Fibroblast of villous mesenchyme (primary cell): ENCODE measurements around the gene NYNRIN. TPM values are rescaled to one million over a fixed set of nuclear protein-coding genes. Genes with fewer than 3 reads are reported as not detected.
A peak's percentile ranks its signal among the peaks of the same experiment; 100 is the strongest.

Experiments used
- DNase-seq: peaks from one replicate; pipeline ENCODE4 v3.0.0-alpha.2; 2010; ENCODE audit warnings: low read depth
- H3K4me3 ChIP-seq: 2 replicates; pipeline ENCODE4 v1.5.1; 2011; ENCODE audit warnings: low read depth, mild to moderate bottlenecking, low read length
- total RNA-seq: library from RNA; depleted of rRNA; stranded (reverse); fragments of >200 nt; gene quantifications from 2 replicates; pipeline ENCODE4 v1.2.3, GENCODE V29; 2012
- TF ChIP-seq, protein P1 (sequence below): IDR thresholded peaks from 2 replicates; pipeline ENCODE4 v1.5.1; 2012; ENCODE audit warnings: low read depth, mild to moderate bottlenecking, low read length; ENCODE audit not compliant: insufficient read depth

The NYNRIN gene
- total RNA-seq, 1 donor: 15.5 TPM

DNA sequence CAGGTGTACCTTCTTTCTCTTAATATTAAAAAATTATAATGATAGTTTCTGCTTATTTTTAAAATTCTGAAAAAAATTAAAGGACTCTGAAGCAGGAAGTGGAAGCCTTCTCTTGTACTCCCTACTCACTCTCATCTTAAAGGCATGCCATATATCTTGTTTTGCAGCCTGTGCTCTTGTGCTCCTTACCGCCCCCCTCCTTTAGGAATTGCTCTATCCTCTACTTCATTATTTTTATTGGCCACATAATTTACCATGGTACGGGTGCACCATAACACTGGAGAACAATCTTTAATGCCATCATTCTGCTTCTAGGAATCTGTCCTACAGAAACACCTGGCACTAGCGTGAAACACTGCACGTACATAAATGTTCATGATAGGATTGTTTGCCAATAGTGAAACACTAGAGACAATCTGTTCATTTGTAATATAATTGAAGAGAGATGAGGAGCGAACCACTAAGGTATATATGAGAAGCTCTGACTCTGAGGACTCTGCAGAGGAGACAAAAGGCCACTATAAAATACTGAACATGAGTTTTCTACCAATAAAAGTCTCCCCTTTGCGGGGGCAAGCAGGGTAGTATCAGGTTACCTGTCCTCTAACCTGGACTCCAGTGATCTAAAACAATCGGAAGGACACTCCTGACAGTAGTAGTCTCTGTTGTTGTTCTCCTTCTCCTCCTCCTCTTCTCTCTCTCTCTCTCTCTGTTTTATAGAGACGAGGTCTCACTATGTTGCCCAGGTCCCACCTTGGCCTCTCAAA, 6.3 kb upstream of the NYNRIN start:
- TF ChIP-seq, protein P1, sequence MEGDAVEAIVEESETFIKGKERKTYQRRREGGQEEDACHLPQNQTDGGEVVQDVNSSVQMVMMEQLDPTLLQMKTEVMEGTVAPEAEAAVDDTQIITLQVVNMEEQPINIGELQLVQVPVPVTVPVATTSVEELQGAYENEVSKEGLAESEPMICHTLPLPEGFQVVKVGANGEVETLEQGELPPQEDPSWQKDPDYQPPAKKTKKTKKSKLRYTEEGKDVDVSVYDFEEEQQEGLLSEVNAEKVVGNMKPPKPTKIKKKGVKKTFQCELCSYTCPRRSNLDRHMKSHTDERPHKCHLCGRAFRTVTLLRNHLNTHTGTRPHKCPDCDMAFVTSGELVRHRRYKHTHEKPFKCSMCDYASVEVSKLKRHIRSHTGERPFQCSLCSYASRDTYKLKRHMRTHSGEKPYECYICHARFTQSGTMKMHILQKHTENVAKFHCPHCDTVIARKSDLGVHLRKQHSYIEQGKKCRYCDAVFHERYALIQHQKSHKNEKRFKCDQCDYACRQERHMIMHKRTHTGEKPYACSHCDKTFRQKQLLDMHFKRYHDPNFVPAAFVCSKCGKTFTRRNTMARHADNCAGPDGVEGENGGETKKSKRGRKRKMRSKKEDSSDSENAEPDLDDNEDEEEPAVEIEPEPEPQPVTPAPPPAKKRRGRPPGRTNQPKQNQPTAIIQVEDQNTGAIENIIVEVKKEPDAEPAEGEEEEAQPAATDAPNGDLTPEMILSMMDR: no peak
- H3K4me3 ChIP-seq: peak overlapping the region; percentile 43
- DNase-seq: peak; percentile 43

DNA sequence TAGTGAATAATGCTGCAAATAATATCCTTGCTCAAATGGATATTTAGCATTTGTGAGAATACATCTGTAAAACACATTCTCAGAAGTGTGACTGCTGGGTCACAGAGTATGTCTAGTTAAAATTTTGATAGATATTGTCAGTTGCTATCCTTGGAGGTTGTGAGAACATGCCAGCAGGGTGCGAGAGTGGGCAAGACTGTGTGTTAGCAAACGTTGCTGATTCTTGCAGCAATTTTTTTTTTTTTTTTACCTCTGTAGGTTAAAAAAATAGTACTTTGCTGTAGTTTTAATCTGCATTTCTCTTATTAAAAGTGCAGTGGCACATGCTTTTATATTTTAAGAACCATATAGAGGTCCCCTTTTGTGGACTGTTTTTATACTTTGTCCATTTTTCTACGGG, 4.5 kb upstream of the NYNRIN start:
- no peak overlapping the region for H3K4me3 ChIP-seq
- TF ChIP-seq, protein P1: no peak
- no peak for DNase-seq

DNA sequence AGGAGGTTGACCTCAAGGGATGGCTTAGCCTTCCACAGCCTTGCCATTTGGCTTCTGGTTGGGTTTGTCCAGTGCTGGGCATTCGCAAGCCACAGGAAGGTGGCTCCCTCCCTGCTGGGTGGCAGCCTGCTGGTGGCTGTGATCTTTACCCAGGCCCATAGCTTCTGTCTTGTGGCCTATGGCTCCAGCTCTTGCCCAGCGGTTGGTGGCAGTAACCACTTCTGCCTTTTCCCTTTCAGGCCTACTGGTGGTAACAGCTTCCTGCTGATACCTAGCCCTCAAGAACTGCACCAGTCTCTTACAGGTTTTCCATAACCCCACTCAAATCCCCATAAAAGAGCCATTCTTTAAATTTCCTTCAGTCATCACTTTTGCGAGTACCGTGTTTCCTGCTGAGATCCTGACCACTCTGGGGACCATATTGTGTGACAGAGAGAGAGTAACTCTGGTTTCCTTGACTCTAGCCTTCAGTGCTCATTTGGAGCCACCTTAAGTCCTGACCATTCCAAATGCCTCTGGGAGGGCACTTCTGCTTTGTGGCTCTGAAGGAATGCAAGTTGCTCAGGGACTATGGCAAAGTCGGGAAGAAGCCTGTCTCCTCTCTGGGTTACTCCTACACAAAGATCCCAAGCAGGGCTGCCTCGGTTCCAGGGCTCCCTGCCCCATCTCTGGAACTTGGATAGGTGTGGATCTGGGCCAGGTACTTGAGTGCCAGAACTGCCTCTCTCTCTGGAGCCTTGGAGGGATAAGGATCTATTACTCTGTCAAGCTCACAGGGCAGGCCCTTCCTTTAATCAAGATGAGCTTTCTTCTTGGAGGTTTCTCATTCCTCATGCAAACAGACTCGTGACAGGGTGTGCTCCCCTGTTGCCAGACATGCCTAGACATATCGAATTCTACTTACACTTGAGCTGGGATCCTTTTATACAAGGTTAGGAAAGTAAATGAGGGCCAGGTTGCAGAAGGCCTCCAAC, 2.9 kb upstream of the NYNRIN start:
- DNase-seq: peak; percentile 18
- TF ChIP-seq, protein P1: no peak
- H3K4me3 ChIP-seq: no peak overlapping the region

DNA sequence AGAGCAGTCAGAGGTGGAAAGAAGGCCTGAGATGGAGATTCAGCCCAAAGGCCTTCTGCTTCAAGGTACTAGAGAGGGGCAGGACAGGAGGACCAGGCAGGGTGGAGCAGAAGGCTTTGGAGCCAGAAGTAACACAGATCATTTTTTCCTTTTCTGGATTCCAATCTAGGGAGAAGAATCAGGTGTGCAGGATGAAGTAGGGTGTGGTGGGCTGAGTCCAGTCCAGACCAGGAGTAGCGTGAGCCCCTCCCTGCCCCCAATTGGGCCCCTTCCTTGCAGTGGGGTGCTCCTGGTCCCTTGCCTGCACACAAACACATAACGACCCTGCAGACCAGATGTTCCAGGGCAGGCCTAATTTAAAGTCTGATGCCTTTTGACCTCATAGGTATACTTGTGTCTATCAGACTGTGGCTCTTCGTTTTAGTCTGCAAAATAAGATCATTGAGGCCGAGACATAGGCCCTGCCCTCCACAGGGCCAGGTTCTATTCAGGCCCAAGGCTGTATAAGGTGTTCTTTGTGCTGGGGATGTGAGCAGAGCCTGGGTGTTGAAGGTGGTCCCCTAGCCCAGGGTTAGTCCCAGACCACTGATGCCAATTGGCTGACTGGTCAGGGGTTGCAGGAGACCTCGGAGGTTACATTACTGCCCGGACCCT, 1.0 kb upstream of the NYNRIN start:
- TF ChIP-seq, protein P1: no peak
- no peak for DNase-seq
- no peak overlapping the region for H3K4me3 ChIP-seq

DNA sequence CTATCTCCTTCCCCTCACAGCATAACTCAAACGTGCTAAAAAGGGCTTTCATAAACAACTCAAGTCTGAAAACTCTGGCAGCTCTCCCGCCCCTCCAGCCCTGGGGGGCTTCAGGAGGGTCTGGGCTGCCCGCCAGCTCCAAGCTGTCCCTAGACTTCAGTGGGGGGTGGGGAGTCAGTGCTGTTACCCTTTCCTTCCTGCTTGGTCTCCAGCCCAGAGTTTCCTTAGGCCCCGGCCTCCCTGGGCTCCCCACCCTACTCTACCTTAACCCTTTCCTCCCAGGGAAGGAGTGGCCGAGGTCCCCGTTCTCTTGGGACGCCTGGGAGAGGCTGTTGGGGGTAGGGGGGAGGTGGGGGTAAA, 530 bp upstream of the NYNRIN start:
- TF ChIP-seq, protein P1: no peak
- no peak for DNase-seq
- H3K4me3 ChIP-seq: peak overlapping the region; percentile 68

DNA sequence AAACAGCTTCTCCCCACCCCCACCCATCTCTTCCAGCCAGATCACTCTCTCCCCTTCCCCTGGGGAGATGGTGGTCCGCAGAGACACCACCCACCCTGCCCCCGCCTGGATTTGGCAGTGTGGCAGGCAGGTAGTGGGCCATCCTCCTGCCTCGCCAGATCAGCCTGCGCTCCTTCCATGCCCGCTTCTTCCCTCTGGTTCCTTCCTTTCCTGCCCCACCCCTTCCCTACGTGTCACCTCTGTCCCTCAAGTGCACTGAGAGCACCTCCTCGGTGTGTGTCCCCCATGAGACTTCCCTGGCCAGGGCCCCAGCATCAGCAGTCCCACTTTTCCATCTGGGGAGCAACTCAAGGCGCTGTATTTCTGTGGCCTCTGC, 632 bp downstream of the NYNRIN start:
- peak overlapping the region; percentile 68 for H3K4me3 ChIP-seq
- TF ChIP-seq, protein P1: no peak
- no peak for DNase-seq
